ENCODE results near the gene FBXW5. TPM values are rescaled to one million over a fixed set of nuclear protein-coding genes. Genes with fewer than 3 reads are reported as not detected.

Gene FBXW5
- total RNA-seq, 4 donors from 2014 or later, result 87.9 to 363 (median 126) TPM

DNA sequence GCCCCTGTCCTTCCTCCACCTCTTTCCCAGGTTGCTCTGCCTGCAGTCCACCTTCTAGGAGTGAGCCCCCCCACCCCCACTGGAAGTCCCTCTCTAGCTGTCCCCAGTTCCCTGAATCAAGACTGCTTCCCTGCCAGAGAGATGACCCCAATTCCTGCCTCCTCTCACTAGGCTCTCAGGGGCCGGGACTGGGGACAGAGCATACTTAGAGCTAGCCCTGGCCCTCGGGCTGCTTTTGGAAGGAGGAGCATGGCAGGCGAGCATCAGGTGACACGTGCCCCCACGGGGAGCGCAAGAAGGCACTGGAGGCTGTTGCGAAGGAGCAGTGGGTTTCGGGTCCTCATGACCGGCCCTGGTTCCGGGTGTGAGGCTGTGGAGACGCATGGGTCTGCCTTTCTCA lies 48.5 kb downstream of the FBXW5 start:
- TF ChIP-seq, protein P1, sequence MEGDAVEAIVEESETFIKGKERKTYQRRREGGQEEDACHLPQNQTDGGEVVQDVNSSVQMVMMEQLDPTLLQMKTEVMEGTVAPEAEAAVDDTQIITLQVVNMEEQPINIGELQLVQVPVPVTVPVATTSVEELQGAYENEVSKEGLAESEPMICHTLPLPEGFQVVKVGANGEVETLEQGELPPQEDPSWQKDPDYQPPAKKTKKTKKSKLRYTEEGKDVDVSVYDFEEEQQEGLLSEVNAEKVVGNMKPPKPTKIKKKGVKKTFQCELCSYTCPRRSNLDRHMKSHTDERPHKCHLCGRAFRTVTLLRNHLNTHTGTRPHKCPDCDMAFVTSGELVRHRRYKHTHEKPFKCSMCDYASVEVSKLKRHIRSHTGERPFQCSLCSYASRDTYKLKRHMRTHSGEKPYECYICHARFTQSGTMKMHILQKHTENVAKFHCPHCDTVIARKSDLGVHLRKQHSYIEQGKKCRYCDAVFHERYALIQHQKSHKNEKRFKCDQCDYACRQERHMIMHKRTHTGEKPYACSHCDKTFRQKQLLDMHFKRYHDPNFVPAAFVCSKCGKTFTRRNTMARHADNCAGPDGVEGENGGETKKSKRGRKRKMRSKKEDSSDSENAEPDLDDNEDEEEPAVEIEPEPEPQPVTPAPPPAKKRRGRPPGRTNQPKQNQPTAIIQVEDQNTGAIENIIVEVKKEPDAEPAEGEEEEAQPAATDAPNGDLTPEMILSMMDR (IDR thresholded peaks at IDR 0.05; ENCODE audit: low read depth), result no peak

DNA sequence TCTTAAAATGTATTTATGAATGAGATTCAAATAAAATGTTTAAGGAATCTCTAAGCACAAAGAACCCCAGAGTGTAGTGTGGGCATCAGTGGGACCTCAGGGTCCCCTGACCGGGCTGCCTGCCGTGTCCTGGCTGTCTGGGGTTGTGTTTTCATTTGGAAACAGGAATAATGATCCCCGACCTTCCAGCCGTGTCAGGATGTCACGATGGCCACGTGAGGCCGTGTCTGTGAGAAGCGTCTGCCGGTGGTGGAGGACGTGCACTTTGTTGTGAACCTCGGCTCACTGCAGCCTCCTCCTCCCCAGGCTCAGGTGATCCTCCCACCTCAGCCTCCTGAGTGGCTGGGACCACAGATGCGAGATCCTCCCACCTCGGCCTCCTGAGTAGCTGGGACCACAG lies 53.9 kb downstream of the FBXW5 start:
- TF ChIP-seq, protein P1 (IDR thresholded peaks at IDR 0.05; ENCODE audit: low read depth), result no peak

Other genes starting within 250 kb of the FBXW5 start
- gene DIPK1B, start 232.2 kb downstream of the FBXW5 start, total RNA-seq, result 1 to 10 TPM; 1.9 to 7.9 (median 5.6) TPM
- 1 to 10 TPM in 3 of 4 donors, under 1 TPM in 1; 0.68 to 8.6 (median 3.8) TPM for gene LCN10, start 201.8 kb downstream of the FBXW5 start, total RNA-seq
- gene LCN6, start 196.2 kb downstream of the FBXW5 start, total RNA-seq, result 10 to 100 TPM in 2 of 4 donors, 1 to 10 TPM in 2; 2.4 to 18.3 (median 7.9) TPM
- gene LCN8, start 186.5 kb downstream of the FBXW5 start, total RNA-seq, result not detected
- not detected for gene LCN15, start 180.2 kb downstream of the FBXW5 start, total RNA-seq
- 10 to 100 TPM; 22.2 to 68.8 (median 54.4) TPM for gene TMEM141, start 153.4 kb downstream of the FBXW5 start, total RNA-seq
- gene CCDC183, start 148.4 kb downstream of the FBXW5 start, total RNA-seq, result 1 to 10 TPM in 2 of 4 donors, under 1 TPM in 2; 0.51 to 2.4 (median 1.5) TPM
- 10 to 100 TPM; 29.4 to 78.2 (median 33.4) TPM for gene RABL6, start 136.8 kb downstream of the FBXW5 start, total RNA-seq
- gene AJM1, start 102.3 kb downstream of the FBXW5 start, total RNA-seq, result 1 to 10 TPM in 1 of 4 donors, under 1 TPM in 3; 0.33 to 3.0 (median 0.48) TPM
- gene PHPT1, start 95.3 kb downstream of the FBXW5 start, total RNA-seq, result 10 to 100 TPM; 31.8 to 56.6 (median 45.7) TPM
- 1 to 10 TPM in 2 of 4 donors, under 1 TPM in 1, not detected in 1; 0.68 to 1.5 (median 1.1) TPM for gene MAMDC4, start 92.4 kb downstream of the FBXW5 start, total RNA-seq
- 100 to 1,000 TPM; 187 to 332 (median 293) TPM for gene EDF1, start 78.4 kb downstream of the FBXW5 start, total RNA-seq
- gene TRAF2, start 58.2 kb downstream of the FBXW5 start, total RNA-seq, result 1 to 10 TPM; 2.9 to 7.7 (median 6.1) TPM
- 1 to 10 TPM in 1 of 4 donors, not detected in 3; 2.6 TPM for gene C8G, start 505 bp upstream of the FBXW5 start, total RNA-seq
- gene LCN12, start 7.5 kb upstream of the FBXW5 start, total RNA-seq, result not detected
- 10 to 100 TPM; 15.5 to 57.3 (median 26.8) TPM for gene PTGDS, start 32.8 kb upstream of the FBXW5 start, total RNA-seq
- gene LCNL1, start 38.3 kb upstream of the FBXW5 start, total RNA-seq, result not detected
- 10 to 100 TPM in 3 of 4 donors, 1 to 10 TPM in 1; 5.1 to 30.6 (median 26.9) TPM for gene PAXX, start 47.7 kb upstream of the FBXW5 start, total RNA-seq
- gene CLIC3, start 51.8 kb upstream of the FBXW5 start, total RNA-seq, result 1 to 10 TPM in 2 of 4 donors, not detected in 2; 1.8 to 2.2 TPM
- gene ABCA2, start 83.5 kb upstream of the FBXW5 start, total RNA-seq, result 10 to 100 TPM; 13.5 to 58.6 (median 19.3) TPM
- under 1 TPM in 2 of 4 donors, not detected in 2; 0.22 to 0.34 TPM for gene FUT7, start 87.3 kb upstream of the FBXW5 start, total RNA-seq
- gene NPDC1, start 101.4 kb upstream of the FBXW5 start, total RNA-seq, result 10 to 100 TPM; 17.5 to 61.6 (median 29.8) TPM
- gene ENTPD2, start 109.3 kb upstream of the FBXW5 start, total RNA-seq, result not detected
- under 1 TPM in 3 of 4 donors, not detected in 1; 0.19 to 0.66 (median 0.51) TPM for gene SAPCD2, start 125.8 kb upstream of the FBXW5 start, total RNA-seq
- gene UAP1L1, start 132.8 kb upstream of the FBXW5 start, total RNA-seq, result 10 to 100 TPM in 3 of 4 donors, 1 to 10 TPM in 1; 6.7 to 14.8 (median 11.2) TPM
- 10 to 100 TPM; 19.1 to 61.9 (median 47.8) TPM for gene MAN1B1, start 142.2 kb upstream of the FBXW5 start, total RNA-seq
- gene DPP7, start 170.0 kb upstream of the FBXW5 start, total RNA-seq, result 100 to 1,000 TPM in 3 of 4 donors, 10 to 100 TPM in 1; 57.4 to 135 (median 117) TPM
- not detected for gene GRIN1, start 194.4 kb upstream of the FBXW5 start, total RNA-seq
- not detected for gene LRRC26, start 225.3 kb upstream of the FBXW5 start, total RNA-seq
- not detected for gene TMEM210, start 227.3 kb upstream of the FBXW5 start, total RNA-seq
- 10 to 100 TPM; 11.6 to 53.1 (median 22.6) TPM for gene ANAPC2, start 243.8 kb upstream of the FBXW5 start, total RNA-seq
- gene SSNA1, start 243.9 kb upstream of the FBXW5 start, total RNA-seq, result 10 to 100 TPM; 26.7 to 69.3 (median 55.8) TPM

All from subcutaneous adipose tissue (tissue), 4 donors.